Non-pigmented ciliary epithelial cell (primary cell): Measurements from ENCODE around the gene CDK11B.

Source experiments
- DNase-seq: peaks from one replicate; pipeline ENCODE4 v3.0.0-alpha.2; 2010; ENCODE audit warnings: low read depth

Gene CDK11B

DNA sequence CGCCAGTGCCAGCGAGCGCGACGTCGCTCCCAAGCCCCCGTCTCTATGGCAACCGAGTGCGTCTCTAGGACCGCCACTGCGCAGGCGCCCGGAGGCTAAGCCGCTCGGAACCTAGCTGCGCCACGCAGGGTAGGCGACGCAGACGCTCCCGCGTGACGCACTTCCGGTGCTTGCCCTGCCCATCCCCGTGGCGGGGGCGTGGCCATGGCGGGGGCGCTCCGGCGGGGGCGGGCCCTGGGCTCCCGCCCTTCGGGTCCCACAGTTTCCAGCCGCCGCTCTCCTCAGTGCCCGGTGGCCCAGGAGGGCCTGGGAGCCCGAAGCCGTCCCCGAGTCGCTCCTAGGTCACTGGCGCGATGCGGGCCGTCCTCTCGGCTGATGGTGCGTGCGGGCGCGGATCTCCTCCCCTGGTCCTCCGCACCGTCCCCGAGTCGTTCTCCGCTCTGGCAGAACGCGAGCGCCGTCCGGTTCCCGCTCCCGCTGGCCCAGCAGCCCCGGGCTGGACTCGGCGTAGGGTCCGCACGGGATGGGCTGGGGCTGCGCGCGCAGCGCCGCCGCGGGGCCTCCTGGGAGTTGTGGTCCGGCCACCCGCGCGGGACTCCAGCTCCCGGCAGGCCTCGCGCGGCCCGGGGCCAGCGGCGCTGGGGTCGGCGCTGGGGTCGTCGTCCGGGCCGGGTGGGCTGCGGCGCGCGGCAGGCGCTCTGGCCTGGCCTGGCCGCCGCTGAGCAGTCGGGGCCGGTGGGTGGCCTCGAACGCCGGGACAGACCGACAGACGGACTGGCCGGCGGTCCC is 43.4 kb downstream of the CDK11B start, which contains the start of gene MIB2:
MIB2 (plus strand) TSS at position 245 of the 789 bp plus-strand sequence. CDS start 7,953 bp downstream, outside the sequence.
- no peak for DNase-seq

DNA sequence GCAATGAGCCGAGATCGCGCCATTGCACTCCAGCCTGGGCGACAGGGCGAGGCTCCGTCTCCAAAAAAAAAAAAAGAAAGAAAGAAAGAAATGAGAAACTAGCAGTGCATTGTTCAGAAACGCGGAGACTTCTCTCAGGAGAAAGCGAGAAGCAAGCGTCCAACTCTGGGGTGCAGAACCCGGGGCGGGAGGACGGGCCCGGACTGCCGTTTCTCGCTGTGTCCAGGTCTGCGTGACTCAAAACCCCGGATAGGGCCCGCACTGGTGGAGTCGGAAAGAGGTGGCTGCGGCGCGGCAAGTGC is 43.9 kb downstream of the CDK11B start:
- no peak for DNase-seq

DNA sequence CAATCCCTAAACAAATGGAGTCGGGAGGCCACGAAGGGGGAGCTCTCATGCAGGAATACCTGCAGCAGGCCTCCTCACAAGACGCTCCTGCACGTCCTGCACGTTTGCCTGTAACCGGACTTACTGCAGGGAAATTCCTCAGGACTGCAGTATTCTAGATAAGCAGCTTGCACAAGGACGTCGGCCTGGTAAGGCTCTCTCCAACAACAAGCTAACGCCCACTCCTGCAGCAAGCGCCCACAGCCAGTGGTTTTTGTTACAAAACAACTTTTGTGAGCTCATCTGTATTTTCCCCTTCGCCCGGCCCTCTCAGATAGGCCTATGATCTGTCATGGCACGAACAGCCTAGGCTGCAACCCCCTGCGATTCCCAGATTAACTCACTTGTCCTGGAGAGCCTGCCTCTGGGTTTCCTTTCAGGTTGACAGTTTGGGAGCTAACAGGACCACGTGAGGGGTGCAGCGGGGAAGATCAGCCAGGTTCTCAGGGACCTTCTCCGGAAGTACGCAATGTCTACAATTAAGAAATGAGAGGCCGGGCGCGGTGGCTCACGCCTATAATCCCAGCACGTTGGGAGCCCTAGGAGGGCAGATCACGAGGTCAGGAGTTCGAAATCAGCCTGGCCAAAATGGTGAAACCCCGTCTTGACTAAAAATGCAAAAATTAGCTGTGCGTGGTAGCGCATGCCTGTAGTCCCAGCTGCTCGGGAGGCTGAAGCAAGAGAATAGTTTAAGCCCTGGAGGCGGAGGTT is 44.4 kb downstream of the CDK11B start:
- peak; percentile 82 for DNase-seq

DNA sequence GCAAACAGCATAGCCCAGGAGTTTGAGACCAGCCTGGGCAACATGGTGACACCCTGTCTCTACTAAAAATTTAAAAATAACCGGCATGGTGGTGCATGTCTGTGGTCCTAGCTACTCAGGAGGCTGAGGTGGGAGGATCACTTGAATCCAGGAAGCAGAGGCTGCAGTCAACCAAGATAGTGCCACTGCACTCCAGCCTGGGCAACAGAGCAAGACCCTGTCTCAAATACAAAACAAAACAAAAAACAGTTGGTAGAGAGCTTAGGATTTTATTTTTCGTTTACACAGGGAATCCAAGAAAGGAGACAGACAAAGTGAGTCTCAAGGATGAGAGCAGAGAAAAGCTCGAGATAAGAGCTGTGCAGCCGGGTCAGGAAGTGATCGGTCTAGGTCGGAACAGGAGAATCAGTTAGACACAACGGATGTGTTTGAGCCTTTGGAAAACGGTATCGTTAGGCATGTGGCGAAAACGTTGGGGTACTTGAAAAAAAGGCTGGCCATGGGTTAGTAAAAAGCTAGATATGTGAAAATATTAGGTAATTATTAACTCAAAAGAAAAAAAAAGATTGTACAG is 45.2 kb downstream of the CDK11B start:
- no peak for DNase-seq

DNA sequence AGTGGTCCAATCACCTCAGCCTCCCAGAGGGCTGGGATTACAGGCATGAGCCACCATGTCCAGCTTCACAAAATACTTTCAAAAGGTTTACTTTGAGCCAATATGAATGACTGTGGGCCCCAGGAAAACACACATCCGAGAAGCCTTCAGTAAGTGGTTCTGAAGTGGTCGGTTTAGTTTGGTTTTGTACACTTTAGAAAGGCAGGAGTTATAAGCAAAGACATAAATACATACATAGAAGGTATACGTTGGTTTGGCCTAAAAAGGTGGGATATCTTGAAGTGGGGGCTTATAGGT is 46.8 kb downstream of the CDK11B start:
- DNase-seq = no peak

DNA sequence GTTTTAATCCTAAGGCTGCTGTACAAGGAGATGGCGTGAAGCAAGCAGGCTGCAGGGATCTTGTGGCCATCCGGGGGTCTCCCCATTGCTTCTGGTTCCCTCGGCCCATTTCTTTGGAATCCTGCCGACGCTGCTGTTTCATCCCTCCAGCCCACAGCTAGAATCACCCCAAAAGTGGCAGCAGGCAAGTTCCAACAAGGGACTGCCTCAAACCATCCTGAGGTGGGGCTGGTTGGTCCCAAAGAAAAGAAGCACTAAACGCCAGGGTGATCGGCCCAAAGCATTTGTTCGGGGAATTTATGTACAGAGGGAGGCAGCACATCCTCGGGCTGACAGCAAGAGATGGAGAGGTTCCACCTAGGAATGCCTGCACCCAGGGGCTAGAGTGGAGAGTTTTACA is 48.0 kb downstream of the CDK11B start:
- no peak for DNase-seq

DNA sequence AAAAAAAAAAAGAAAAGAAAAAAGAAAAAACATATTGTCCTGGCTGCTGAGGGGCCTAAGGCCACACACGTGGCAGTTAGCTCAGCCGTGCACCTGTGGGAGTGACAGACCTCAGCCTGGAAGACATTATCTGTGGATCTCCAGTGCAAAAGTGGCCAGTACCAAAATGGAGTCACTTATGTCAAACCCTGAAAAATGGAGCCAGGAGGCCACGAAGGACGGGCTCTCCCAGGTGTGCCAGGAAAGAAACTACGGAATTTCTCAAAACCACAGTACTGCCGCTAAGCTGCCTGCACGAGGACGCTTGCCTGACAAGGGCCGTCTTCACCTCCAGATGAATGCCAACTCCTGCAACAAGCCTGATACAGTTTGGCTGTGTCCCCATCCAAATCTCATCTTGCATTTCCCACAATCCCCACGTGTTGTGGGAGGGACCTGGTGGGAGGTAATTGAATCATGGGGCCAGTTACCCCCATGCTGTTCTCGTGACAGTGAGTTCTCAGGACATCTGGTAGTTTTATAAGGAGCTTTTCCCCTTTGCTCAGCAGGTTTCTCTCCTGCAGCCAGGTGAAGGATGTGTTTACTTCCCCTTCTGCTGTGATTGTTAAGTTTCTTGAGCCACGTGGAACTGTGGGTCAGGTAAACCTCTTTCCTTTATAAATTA is 48.9 kb downstream of the CDK11B start:
- no peak for DNase-seq

DNA sequence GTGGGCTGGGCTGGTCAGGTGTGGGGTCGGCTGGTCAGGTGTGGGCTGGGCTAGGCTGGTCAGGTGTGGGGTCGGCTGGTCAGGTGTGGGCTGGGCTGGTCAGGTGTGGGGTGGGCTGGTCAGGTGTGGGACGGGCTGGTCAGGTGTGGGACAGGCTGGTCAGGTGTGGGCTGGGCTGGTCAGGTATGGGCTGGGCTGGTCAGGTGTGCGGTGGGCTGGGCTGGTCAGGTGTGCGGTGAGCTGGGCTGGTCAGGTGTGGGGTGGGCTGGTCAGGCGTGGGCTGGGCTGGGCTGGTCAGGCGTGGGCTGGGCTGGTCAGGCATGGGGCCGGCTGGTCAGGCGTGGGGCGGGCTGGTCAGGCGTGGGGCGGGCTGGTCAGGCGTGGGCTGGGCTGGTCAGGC is 52.6 kb downstream of the CDK11B start:
- no peak for DNase-seq

DNA sequence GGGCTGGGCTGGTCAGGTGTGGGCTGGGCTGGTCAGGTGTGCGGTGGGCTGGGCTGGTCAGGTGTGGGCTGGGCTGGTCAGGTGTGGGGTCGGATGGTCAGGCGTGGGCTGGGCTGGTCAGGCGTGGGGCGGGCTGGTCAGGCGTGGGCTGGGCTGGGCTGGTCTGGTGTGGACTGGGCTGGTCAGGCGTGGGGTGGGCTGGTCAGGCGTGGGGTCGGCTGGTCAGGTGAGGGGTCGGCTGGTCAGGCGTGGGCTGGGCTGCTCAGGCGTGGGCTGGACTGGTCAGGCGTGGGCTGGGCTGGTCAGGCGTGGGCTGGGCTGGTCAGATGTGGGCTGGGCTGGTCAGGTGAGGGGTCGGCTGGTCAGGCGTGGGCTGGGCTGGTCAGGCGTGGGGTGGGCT is 53.1 kb downstream of the CDK11B start:
- DNase-seq = no peak

DNA sequence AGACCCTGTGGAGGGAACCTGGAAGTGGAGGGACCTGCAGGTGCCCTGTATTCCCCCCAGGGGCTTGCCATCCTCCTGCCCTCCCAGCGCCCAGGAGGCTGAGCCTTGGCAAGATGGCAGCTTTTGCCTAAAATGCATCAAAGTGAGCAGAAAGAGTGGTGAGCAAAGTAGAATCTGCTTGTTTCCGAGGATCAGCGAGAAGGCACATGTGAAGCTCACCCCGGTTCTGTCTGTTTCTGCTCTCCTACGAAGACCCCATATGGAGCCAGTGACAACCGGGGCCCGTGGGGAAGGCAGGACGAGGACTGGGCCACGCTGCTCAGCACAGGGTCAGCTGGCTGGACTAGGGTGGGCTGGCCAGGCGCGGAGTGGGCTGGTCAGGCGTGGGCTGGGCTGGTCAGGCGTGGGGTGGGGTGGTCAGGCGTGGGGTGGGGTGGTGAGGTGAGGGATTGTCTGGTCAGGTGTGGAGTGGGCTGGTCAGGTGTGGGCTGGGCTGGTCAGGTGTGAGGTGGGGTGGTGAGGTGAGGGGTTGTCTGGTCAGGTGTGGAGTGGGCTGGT is 53.7 kb downstream of the CDK11B start:
- no peak for DNase-seq

DNA sequence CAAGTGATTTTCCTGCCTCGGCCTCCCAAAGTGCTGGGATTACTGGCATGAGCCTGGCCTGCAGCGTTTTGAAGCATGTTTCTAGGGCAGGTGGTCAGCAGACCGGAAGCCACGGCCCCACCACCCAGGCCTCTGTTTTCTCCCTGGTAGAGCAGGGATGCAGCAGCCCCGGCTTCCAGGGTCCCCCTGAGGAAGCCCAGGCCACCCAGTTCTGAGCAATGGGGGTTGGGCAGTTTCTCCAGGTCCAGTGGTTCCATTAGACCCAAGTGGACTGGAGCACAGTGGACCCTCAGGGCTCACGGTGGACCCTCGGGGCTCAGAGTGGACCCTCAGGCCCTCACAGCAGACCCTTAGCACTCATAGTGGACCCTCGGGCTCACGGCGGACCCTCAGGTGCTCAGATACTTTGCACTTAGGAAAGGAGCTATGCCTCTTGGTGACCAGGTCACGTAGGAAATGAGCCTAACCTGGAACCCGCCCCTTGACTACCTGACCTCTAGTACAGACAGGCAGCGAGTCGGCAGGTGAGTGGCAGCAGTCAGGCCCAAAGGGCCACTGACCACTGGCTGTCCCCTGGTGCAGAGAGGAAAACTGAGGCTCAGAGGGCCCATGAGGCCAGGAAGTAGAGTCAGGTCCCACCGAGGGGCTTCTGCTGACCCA is 54.3 kb downstream of the CDK11B start:
- DNase-seq = no peak

DNA sequence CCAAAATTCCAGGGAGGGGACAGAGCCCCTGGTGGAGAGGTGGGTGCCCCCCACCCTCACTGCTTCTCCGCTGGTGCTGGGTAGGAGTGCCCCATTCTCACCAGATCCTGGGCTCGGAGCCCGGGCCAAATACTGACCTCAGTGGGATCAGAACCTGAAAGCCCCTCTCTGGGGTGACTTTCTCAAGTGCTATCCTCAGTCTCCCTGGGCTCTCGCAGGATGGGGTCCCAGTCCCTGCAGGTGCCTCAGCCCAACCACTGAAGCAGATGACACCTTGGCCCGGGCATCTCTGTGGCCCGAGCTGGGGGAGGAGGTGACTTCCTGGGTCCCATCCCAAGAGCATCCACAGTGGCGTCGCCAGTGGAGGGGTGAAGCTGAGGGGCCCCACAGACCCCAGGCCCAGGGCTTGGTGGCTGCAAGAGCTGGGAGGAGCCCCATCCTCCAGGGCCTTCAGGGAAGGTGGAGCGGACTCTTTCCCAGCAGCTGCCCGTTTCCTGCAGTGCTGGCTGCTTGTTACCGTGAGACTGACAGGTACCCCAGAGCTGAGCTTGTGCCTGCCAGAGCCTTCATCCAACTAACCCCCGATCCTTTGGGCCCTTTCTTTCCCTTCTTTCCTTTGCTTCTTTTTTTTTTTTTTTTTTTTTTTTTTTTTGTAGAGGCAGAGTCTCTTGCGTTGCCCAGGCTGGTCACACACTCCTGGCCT is 55.0 kb downstream of the CDK11B start:
- DNase-seq = no peak

DNA sequence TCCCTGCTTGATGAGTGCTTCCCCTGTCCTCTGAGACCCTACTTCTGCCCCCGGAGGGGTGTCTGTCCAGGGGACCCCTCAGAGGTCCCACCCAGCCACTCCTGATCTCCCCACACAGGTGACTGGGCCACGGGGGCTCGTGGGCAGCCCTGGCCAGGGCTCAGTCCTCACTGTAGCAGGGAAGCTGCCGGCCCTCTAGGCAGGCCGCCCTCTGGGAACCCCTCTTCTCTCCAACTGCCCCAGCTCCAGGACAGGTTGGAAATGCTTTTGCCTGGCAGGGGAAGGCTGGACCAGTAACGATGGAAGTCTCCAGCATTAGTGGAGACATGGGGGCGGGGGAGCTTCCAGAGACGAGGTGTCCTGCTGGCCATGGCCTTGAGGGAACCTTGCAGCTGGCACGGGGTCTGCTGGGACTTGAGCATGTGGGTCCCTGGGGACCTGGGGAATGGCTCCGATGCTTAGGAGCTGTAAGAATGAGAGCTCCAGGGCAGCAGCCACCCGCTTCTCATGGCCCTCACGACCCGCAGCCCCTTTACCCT is 55.8 kb downstream of the CDK11B start:
- DNase-seq = no peak

DNA sequence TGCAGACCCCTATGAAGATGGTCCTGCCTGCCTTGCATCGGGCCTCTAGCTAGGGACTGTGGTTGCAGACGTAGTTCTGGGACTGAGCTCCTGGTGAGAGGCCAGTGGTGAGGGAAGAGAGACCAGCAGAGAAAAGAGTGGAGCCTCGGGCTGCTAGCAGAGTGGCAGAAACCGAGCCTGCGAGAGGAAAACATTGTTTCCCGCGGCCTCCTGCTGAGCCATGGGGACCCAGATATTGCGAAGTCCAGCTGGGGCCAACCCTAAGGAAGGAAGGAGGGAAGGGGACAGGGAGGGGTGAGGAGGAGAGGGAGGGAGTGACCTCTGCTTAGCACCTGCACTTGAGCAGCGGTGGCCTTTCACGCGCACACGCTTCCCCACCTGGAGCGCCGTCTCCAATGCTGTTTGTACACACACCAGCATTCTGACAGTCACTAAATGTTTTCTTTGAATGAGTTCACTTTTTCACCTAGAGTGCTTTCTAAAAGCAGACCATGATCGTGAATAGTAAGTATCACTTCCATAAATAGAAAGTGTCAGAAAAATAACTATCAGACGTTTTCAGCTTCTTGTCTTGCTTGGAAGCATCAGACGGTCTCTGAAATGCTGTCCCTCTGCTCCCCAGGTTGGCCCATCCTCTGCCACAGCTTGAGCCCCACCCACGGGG is 56.4 kb downstream of the CDK11B start:
- no peak for DNase-seq

DNA sequence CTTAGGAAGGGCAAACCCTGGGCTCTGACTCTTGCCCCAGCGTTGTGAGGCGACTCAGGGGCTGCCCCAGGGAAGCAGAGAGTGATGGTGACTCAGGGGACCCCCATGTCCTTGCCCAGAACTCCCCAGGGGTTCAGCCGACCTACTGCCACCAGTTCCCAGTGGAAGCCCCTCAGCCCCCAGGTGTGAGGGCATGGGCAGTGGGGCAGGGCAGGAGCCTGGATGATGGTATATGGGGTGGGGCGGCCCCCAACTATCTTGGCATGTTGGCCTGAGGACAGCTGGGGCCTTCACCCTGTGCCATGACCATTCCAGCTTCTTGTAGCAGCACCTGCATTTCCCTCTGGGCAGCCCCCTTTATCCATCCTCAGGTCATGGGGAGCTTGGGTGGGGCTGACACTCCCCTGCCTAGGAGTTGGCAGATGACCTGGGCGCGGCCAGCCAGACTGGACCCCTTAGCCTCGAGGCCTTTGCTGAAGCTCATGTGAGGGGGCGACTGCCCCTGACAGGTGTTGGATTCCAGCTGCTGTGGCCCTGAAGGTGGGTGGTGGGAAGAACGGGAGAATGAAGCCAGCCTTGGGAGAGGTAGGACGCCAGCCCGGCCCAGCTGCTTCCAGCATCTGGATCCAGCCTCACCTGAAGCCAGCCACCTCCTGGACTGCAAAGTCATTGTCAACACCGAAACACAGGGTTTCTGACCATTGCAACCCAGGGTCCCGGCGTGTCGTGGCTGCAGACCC is 57.1 kb downstream of the CDK11B start:
- no peak for DNase-seq

DNA sequence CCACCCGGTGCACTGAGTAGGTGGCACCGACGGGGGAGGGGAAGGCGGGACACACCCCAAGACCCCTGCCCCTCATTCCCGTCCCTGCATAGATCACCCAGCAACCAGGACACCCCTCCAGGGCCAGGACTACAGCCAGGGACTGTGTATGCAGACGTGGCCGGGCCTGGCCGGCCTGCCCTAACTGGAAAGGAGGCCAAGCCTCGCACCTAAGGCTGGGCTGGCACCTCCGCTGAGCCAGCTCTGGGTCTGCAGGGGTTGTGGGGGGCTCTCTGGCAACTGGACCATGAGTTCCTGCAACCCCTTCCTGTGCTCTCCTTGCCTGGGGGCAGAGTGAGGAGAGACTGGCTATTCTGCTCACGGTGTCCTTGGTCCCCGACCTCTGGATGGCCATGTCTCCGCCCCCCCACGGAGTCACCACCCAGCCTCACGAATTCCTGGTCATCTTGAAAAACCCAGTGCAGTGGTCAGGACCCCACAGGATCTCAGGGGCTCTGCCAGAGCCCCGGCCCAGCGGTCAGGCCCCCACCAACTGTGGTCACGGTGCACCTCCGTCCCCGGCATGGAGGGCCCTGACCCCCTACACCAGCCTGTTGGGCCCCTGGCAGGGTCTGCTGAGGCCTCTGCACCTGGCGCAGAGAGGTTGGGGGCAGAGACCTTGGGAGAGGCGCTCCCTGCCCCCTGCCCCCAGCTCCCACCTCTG is 57.8 kb downstream of the CDK11B start:
- DNase-seq = no peak

DNA sequence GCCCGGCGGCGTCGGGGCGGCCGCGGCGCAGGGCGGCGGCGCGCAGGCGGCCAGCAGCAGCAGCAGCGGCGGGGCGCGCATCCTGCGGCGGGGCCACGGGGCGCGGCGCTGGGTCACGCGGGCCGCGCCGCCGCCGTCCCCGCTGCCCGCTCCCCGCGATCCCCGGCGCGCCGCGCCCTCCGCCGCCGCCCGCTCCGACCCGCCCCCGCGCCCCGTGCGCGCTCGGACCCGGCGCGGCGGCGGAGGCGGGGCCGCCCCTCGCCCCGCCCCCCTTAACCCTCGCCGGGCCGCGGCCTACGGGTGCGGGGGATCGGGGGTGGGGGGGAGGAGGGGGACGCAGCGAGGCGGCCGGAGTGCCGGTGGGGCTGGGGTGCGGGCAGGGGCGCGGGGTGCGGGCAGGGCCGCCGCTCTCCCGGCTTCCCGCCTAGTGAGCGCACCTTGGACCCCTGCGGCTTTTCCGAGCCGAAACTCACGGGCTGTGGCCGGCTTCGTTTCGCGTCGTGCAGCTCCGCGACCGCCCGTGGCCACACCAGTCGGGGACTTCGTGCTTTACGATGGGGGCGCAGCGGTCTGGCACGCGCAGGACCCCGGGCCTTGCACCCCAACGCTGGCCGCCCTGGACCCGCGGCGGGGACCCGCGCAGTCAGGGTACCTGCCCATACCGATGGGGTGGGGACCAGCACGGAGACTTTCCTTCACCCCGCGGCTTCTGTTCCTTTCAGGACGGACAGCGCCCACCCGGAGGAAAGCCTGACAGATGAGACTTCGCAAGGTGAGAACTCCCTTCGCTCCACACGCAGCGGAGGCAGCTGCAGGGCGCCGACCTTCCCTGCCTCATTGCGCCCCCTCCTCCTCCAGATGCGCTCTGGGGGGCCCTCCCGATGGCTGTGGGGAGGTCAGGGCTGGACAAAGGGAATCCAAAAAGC is 58.6 kb downstream of the CDK11B start, which contains the start of gene FNDC10:
FNDC10 (minus strand) TSS at position 201 of the 926 bp plus-strand sequence; CDS start at position 81, 120 bp downstream.
- DNase-seq = no peak
